ENCODE data around the gene OBI1.

OBI1 gene

GRCh38 chr13:78658630-78659449 lies at the start of gene OBI1:
TSS of gene OBI1 (minus strand) at chr13:78659155. CDS start at chr13:78659120, 35 bp downstream.
- peak within 1 kb of the TSS; percentile 93 to 94 for H3K4me3 ChIP-seq (ENCODE audit: low read depth in 1 of 2, low read length in 2 of 2)
- H3K4me1 ChIP-seq (ENCODE audit: insufficient read depth, low read length): peaks cover 10% of the 10 kb centered on the region
- peak within 1 kb of the TSS; percentile 85 for H3K27ac ChIP-seq (ENCODE audit: low read depth, low read length)
- no peaks in the 10 kb centered on the region for H3K9me3 ChIP-seq (ENCODE audit: low read length)
- no peaks in the 10 kb centered on the region for H3K27me3 ChIP-seq (ENCODE audit: control insufficient read depth in 1 of 2, insufficient read depth in 2 of 2, low read length in 2 of 2)
- no peaks in the 10 kb centered on the region for H3K36me3 ChIP-seq (ENCODE audit: insufficient read depth, low read length)
- peak within 1 kb of the TSS; percentile 74 for H3K9ac ChIP-seq (ENCODE audit: low read length)

- H3K27me3 ChIP-seq (ENCODE audit: control insufficient read depth in 1 of 2, insufficient read depth in 2 of 2, low read length in 2 of 2): no peaks in the 10 kb centered on the region
- H3K4me1 ChIP-seq (ENCODE audit: insufficient read depth, low read length): no peaks in the 10 kb centered on the region
- no peaks in the 10 kb centered on the region for H3K36me3 ChIP-seq (ENCODE audit: insufficient read depth, low read length)
- H3K27ac ChIP-seq (ENCODE audit: low read depth, low read length): no peak overlapping the region
- no peak overlapping the region for H3K9ac ChIP-seq (ENCODE audit: low read length)
- no peak overlapping the region for H3K4me3 ChIP-seq (ENCODE audit: low read depth in 1 of 2, low read length in 2 of 2)
- no peaks in the 10 kb centered on the region for H3K9me3 ChIP-seq (ENCODE audit: low read length)
Measured at GRCh38 chr13:78701383-78701782, 42.4 kb upstream of the OBI1 start.

- H3K4me3 ChIP-seq (ENCODE audit: low read depth in 1 of 2, low read length in 2 of 2): no peak overlapping the region
- H3K36me3 ChIP-seq (ENCODE audit: insufficient read depth, low read length): no peaks in the 10 kb centered on the region
- no peaks in the 10 kb centered on the region for H3K9me3 ChIP-seq (ENCODE audit: low read length)
- H3K9ac ChIP-seq (ENCODE audit: low read length): no peak overlapping the region
- no peaks in the 10 kb centered on the region for H3K4me1 ChIP-seq (ENCODE audit: insufficient read depth, low read length)
- no peaks in the 10 kb centered on the region for H3K27me3 ChIP-seq (ENCODE audit: control insufficient read depth in 1 of 2, insufficient read depth in 2 of 2, low read length in 2 of 2)
- H3K27ac ChIP-seq (ENCODE audit: low read depth, low read length): no peak overlapping the region
Measured at GRCh38 chr13:78700121-78700910, 41.4 kb upstream of the OBI1 start.

GRCh38 chr13:78689011-78689410 lies 30.1 kb upstream of the OBI1 start:
- no peak overlapping the region for H3K4me3 ChIP-seq (ENCODE audit: low read depth in 1 of 2, low read length in 2 of 2)
- no peaks in the 10 kb centered on the region for H3K27me3 ChIP-seq (ENCODE audit: control insufficient read depth in 1 of 2, insufficient read depth in 2 of 2, low read length in 2 of 2)
- no peak overlapping the region for H3K9ac ChIP-seq (ENCODE audit: low read length)
- no peaks in the 10 kb centered on the region for H3K9me3 ChIP-seq (ENCODE audit: low read length)
- no peaks in the 10 kb centered on the region for H3K4me1 ChIP-seq (ENCODE audit: insufficient read depth, low read length)
- no peaks in the 10 kb centered on the region for H3K36me3 ChIP-seq (ENCODE audit: insufficient read depth, low read length)
- H3K27ac ChIP-seq (ENCODE audit: low read depth, low read length): no peak overlapping the region

GRCh38 chr13:78686461-78686860 lies 27.5 kb upstream of the OBI1 start:
- Histone ChIP-seq H3K9ac (ENCODE audit: low read length) (no peak overlapping the region), H3K4me3 (ENCODE audit: low read depth in 1 of 2, low read length in 2 of 2) (no peak overlapping the region), H3K27ac (ENCODE audit: low read depth, low read length) (no peak overlapping the region), H3K27me3 (ENCODE audit: control insufficient read depth in 1 of 2, insufficient read depth in 2 of 2, low read length in 2 of 2) (no peaks in the 10 kb centered on the region), H3K9me3 (ENCODE audit: low read length) (no peaks in the 10 kb centered on the region), H3K4me1 (ENCODE audit: insufficient read depth, low read length) (no peaks in the 10 kb centered on the region), H3K36me3 (ENCODE audit: insufficient read depth, low read length) (no peaks in the 10 kb centered on the region)

GRCh38 chr13:78680576-78681350 lies 21.8 kb upstream of the OBI1 start:
- Histone ChIP-seq H3K9me3 (ENCODE audit: low read length) (no peaks in the 10 kb centered on the region), H3K36me3 (ENCODE audit: insufficient read depth, low read length) (no peaks in the 10 kb centered on the region), H3K27ac (ENCODE audit: low read depth, low read length) (no peak overlapping the region), H3K27me3 (ENCODE audit: control insufficient read depth in 1 of 2, insufficient read depth in 2 of 2, low read length in 2 of 2) (no peaks in the 10 kb centered on the region), H3K4me1 (ENCODE audit: insufficient read depth, low read length) (no peaks in the 10 kb centered on the region), H3K9ac (ENCODE audit: low read length) (no peak overlapping the region), H3K4me3 (ENCODE audit: low read depth in 1 of 2, low read length in 2 of 2) (no peak overlapping the region)

GRCh38 chr13:78680115-78680561 lies 21.2 kb upstream of the OBI1 start:
- no peaks in the 10 kb centered on the region for H3K36me3 ChIP-seq (ENCODE audit: insufficient read depth, low read length)
- no peaks in the 10 kb centered on the region for H3K9me3 ChIP-seq (ENCODE audit: low read length)
- no peaks in the 10 kb centered on the region for H3K4me1 ChIP-seq (ENCODE audit: insufficient read depth, low read length)
- H3K27ac ChIP-seq (ENCODE audit: low read depth, low read length): no peak overlapping the region
- no peaks in the 10 kb centered on the region for H3K27me3 ChIP-seq (ENCODE audit: control insufficient read depth in 1 of 2, insufficient read depth in 2 of 2, low read length in 2 of 2)
- no peak overlapping the region for H3K9ac ChIP-seq (ENCODE audit: low read length)
- H3K4me3 ChIP-seq (ENCODE audit: low read depth in 1 of 2, low read length in 2 of 2): no peak overlapping the region

GRCh38 chr13:78679329-78679728 lies 20.4 kb upstream of the OBI1 start:
- Histone ChIP-seq H3K27ac (ENCODE audit: low read depth, low read length) (no peak overlapping the region), H3K27me3 (ENCODE audit: control insufficient read depth in 1 of 2, insufficient read depth in 2 of 2, low read length in 2 of 2) (no peaks in the 10 kb centered on the region), H3K9ac (ENCODE audit: low read length) (no peak overlapping the region), H3K36me3 (ENCODE audit: insufficient read depth, low read length) (no peaks in the 10 kb centered on the region), H3K4me3 (ENCODE audit: low read depth in 1 of 2, low read length in 2 of 2) (no peak overlapping the region), H3K4me1 (ENCODE audit: insufficient read depth, low read length) (no peaks in the 10 kb centered on the region), H3K9me3 (ENCODE audit: low read length) (no peaks in the 10 kb centered on the region)

- H3K4me1 ChIP-seq (ENCODE audit: insufficient read depth, low read length): no peaks in the 10 kb centered on the region
- no peaks in the 10 kb centered on the region for H3K27me3 ChIP-seq (ENCODE audit: control insufficient read depth in 1 of 2, insufficient read depth in 2 of 2, low read length in 2 of 2)
- H3K9ac ChIP-seq (ENCODE audit: low read length): no peak overlapping the region
- H3K4me3 ChIP-seq (ENCODE audit: low read depth in 1 of 2, low read length in 2 of 2): no peak overlapping the region
- no peaks in the 10 kb centered on the region for H3K9me3 ChIP-seq (ENCODE audit: low read length)
- no peak overlapping the region for H3K27ac ChIP-seq (ENCODE audit: low read depth, low read length)
- H3K36me3 ChIP-seq (ENCODE audit: insufficient read depth, low read length): no peaks in the 10 kb centered on the region
Measured at GRCh38 chr13:78675112-78675511, 16.2 kb upstream of the OBI1 start.

- Histone ChIP-seq H3K9ac (ENCODE audit: low read length) (no peak overlapping the region), H3K4me3 (ENCODE audit: low read depth in 1 of 2, low read length in 2 of 2) (no peak overlapping the region), H3K36me3 (ENCODE audit: insufficient read depth, low read length) (no peaks in the 10 kb centered on the region), H3K27me3 (ENCODE audit: control insufficient read depth in 1 of 2, insufficient read depth in 2 of 2, low read length in 2 of 2) (no peaks in the 10 kb centered on the region), H3K27ac (ENCODE audit: low read depth, low read length) (no peak overlapping the region), H3K9me3 (ENCODE audit: low read length) (no peaks in the 10 kb centered on the region), H3K4me1 (ENCODE audit: insufficient read depth, low read length) (no peaks in the 10 kb centered on the region)
Measured at GRCh38 chr13:78674638-78675037, 15.7 kb upstream of the OBI1 start.

GRCh38 chr13:78662467-78662866 lies 3.5 kb upstream of the OBI1 start:
- no peak overlapping the region for H3K4me3 ChIP-seq (ENCODE audit: low read depth in 1 of 2, low read length in 2 of 2)
- H3K9me3 ChIP-seq (ENCODE audit: low read length): no peaks in the 10 kb centered on the region
- H3K27ac ChIP-seq (ENCODE audit: low read depth, low read length): no peak overlapping the region
- H3K27me3 ChIP-seq (ENCODE audit: control insufficient read depth in 1 of 2, insufficient read depth in 2 of 2, low read length in 2 of 2): no peaks in the 10 kb centered on the region
- H3K9ac ChIP-seq (ENCODE audit: low read length): no peak overlapping the region
- H3K4me1 ChIP-seq (ENCODE audit: insufficient read depth, low read length): peaks cover 8% of the 10 kb centered on the region
- H3K36me3 ChIP-seq (ENCODE audit: insufficient read depth, low read length): no peaks in the 10 kb centered on the region

All from muscle layer of colon (tissue), 2 donors.